Epithelial cell of esophagus (primary cell): ENCODE data around the gene COG2.

Source experiments
- DNase-seq: peaks from one replicate; pipeline ENCODE4 v3.0.0; 2010; ENCODE audit warnings: low read depth
- H3K4me3 ChIP-seq: 2 replicates; pipeline ENCODE4 v1.5.1; 2011; ENCODE audit warnings: mild to moderate bottlenecking, low read length, control low read depth
- TF ChIP-seq, protein P1 (sequence below): IDR thresholded peaks from 2 replicates; pipeline ENCODE4 v1.5.1; 2011; ENCODE audit warnings: low read depth, mild to moderate bottlenecking, low read length, control low read depth, inconsistent platforms; ENCODE audit not compliant: insufficient read depth; ENCODE audit errors: missing control alignments

The COG2 gene

DNA sequence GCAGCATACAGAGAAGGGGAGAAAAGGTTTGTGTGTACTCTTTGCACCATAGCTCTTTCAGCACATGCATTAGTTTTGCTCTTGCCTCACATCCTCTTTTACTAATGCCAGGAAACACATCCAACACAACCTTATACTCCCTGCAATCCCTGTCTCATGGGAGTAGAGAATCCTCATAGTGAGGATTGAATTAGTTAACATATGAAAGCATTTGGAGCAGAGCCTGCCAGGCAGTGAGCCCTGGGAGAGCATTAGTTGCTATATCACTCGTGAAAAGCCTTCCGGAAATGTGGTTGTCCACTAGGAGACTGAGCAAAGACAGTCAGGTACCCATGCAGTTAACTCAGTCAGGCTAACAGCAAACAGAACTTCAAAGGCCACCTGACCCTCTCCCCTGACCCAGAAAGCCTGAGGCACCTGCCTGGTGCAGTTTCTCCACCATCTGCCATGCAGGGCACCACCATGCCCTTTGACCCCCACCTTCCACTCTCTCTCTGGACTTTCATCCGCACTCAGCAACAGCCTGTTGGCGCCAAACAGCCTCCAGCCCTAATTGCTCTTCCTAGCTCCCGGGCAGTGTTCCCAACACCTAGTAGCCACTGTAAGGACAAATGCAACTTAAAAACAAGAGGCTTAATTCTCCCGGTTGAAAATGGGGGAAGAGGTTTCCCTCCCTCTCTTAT lies 86.6 kb downstream of the COG2 start:
- DNase-seq: no peak
- TF ChIP-seq, protein P1, sequence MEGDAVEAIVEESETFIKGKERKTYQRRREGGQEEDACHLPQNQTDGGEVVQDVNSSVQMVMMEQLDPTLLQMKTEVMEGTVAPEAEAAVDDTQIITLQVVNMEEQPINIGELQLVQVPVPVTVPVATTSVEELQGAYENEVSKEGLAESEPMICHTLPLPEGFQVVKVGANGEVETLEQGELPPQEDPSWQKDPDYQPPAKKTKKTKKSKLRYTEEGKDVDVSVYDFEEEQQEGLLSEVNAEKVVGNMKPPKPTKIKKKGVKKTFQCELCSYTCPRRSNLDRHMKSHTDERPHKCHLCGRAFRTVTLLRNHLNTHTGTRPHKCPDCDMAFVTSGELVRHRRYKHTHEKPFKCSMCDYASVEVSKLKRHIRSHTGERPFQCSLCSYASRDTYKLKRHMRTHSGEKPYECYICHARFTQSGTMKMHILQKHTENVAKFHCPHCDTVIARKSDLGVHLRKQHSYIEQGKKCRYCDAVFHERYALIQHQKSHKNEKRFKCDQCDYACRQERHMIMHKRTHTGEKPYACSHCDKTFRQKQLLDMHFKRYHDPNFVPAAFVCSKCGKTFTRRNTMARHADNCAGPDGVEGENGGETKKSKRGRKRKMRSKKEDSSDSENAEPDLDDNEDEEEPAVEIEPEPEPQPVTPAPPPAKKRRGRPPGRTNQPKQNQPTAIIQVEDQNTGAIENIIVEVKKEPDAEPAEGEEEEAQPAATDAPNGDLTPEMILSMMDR: no peak

DNA sequence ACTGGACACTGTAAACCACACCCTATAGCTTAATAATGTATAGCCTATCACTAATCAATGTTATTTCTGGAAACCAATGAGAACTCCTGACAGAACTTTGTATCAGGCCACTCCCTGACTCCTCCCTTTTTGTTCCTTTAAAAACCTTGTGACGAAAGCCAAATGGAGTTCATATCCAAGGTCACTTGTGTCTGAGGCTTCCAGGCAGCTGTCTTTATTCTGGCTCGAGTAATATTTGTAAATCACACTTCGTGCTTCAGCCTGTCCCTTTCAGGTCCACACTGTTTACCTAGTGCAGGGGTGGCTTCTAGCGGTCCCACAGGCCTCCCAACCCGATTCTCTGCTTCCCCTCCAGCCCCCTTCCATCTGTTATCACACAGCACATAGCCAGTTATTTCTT lies 88.7 kb downstream of the COG2 start:
- no peak overlapping the region for H3K4me3 ChIP-seq
- TF ChIP-seq, protein P1: no peak
- no peak for DNase-seq

More for the DNA sequence above, 86.6 kb downstream of the COG2 start:
- no peak overlapping the region for H3K4me3 ChIP-seq

DNA sequence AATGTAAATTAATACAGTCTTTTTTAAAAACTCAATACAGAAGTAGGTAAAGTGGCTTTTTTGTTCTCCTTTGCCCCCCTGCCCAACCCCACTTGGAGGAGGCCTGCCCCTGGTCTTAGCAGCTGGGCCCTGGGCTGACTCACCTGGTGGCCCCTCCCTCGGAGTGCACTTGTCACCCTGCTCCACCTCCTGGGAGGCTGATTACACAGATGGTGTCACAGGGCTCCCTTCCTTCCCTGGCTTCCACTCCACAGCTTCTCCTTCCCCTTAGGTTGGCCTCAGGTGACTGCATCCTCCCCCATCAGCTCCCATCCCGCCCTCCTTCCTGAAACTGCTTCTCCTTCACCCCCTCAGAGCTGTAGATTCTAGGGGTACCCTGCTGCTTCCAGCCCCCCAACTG lies 93.2 kb downstream of the COG2 start:
- TF ChIP-seq, protein P1: no peak
- peak; percentile 32 for DNase-seq
- H3K4me3 ChIP-seq: no peak overlapping the region

DNA sequence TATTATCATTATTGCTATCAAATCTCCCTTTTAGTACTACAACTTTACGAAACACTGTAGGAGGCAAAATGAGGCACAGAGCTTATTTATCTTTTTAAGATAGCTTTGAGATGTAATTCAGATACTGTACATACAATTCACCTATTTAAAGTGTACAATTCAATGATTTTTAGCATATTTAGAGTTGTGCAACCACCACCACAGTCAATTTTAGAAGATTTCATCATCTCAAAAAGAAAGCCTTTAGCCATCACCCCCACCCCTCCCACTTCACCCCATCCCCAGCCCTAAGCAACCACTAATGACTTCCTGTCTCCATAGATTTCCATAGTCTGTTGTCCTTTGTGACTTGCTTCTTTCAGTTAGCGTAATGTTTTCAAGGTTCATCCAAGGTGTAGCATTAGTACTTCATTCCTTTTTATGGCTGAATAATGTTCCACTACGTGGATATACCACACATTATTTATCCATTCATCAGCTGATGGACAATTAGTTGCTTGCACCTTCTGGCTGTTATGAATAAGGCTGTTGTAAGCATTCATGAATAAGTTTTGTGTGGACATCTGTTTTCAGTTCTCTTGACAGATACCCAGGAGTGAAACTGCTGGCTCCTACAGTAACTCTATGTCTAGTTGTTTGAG lies 95.5 kb downstream of the COG2 start:
- no peak overlapping the region for H3K4me3 ChIP-seq
- TF ChIP-seq, protein P1: no peak
- DNase-seq: no peak

DNA sequence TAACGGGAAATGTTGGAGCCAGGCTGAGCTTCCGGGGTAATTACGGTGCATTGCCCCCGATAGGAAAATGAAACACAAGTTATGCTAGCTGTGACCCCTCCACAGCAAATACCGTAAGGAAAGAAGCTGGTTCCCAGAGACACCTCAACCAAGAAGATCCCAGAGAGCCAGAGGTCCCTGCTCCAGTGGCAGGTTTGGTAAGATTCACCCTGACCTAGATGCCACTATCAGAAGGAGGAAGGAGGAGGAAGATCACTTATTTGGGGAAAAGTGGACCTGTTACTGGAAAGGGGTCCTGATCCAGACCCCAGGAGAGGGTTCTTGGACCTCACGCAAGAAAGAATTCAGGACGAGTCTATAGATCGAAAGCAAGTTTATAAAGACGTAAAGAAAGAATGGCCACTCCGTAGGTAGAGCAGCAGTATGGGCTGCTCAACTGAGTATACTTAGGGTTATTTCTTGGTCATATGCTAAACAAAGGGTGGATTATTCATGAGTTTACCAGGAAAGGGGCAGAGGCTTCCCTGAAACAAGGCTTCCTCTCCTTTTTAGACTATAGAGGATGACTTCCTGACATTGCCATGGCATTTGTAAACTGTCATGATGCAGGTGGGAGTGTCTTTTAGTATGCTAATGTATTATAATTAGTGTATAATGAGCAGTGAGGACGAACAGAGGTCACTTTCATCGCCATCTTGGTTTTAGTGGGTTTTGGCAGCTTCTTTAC lies 97.4 kb downstream of the COG2 start:
- DNase-seq: no peak
- TF ChIP-seq, protein P1: no peak

More for the DNA sequence above, 97.4 kb downstream of the COG2 start:
- no peak overlapping the region for H3K4me3 ChIP-seq
